HEK293 (cell line): ENCODE results near the gene FYCO1.

Experiments used
- CTCF ChIP-seq: fragments of 450-650 bp; formaldehyde crosslinking; IDR thresholded peaks from 2 replicates; pipeline ENCODE4 v1.5.1; 2016; ENCODE audit warnings: missing biosample characterization, missing genetic modification characterization
- HOXA7 ChIP-seq: sonication (generic); formaldehyde crosslinking; IDR thresholded peaks from 2 replicates; pipeline ENCODE4 v1.8.1; 2022; ENCODE audit warnings: missing genetic modification reagents, borderline replicate concordance
- SP7 ChIP-seq: fragments of 450-650 bp; formaldehyde crosslinking; IDR thresholded peaks from 2 replicates; pipeline ENCODE4 v1.5.1; 2016; ENCODE audit warnings: missing biosample characterization, missing genetic modification characterization
- TRIM28 ChIP-seq: IDR thresholded peaks from 2 replicates; pipeline ENCODE4 v1.6.1; 2011; ENCODE audit warnings: low read length, control low read depth, borderline replicate concordance
- ZFP41 ChIP-seq: fragments of 450-650 bp; formaldehyde crosslinking; IDR thresholded peaks from 2 replicates; pipeline ENCODE4 v1.5.1; 2016; ENCODE audit warnings: missing biosample characterization, missing genetic modification characterization, borderline replicate concordance
- ZNF157 ChIP-seq: fragments of 450-650 bp; formaldehyde crosslinking; IDR thresholded peaks from 2 replicates; pipeline ENCODE4 v1.5.1; 2016; ENCODE audit warnings: missing biosample characterization, missing genetic modification characterization
- ZNF174 ChIP-seq: fragments of 450-650 bp; formaldehyde crosslinking; IDR thresholded peaks from 2 replicates; pipeline ENCODE4 v1.5.0; 2017; ENCODE audit warnings: missing biosample characterization, mild to moderate bottlenecking, missing genetic modification characterization
- ZNF184 ChIP-seq: fragments of 450-650 bp; IDR thresholded peaks from 2 replicates; pipeline ENCODE4 v1.5.1; 2018; ENCODE audit warnings: missing biosample characterization, mild to moderate bottlenecking, missing genetic modification characterization
- ZNF221 ChIP-seq: fragments of 450-650 bp; formaldehyde crosslinking; IDR thresholded peaks from 2 replicates; pipeline ENCODE4 v1.5.1; 2017; ENCODE audit warnings: missing biosample characterization, missing genetic modification characterization, borderline replicate concordance
- ZNF350 ChIP-seq: fragments of 450-650 bp; formaldehyde crosslinking; IDR thresholded peaks from 2 replicates; pipeline ENCODE4 v1.5.0; 2017; ENCODE audit warnings: missing biosample characterization, mild to moderate bottlenecking, missing genetic modification characterization
- ZNF362 ChIP-seq: fragments of 450-650 bp; formaldehyde crosslinking; IDR thresholded peaks from 2 replicates; pipeline ENCODE4 v1.5.1; 2016; ENCODE audit warnings: missing biosample characterization, missing genetic modification characterization
- ZNF626 ChIP-seq: fragments of 450-650 bp; sonication (Bioruptor Pico); formaldehyde crosslinking; IDR thresholded peaks from 2 replicates; pipeline ENCODE4 v1.5.1; 2018; ENCODE audit warnings: missing biosample characterization, missing genetic modification characterization, inconsistent platforms

- TF ChIP-seq CTCF (tag by site-specific recombination) (no peak), ZFP41 (tag by site-specific recombination) (no peak), ZNF157 (tag by site-specific recombination) (no peak), ZNF184 (tag by site-specific recombination) (no peak), SP7 (tag by site-specific recombination) (no peak), HOXA7 (no peak), ZNF221 (tag by site-specific recombination) (no peak), ZNF350 (tag by site-specific recombination) (no peak), ZNF626 (tag by site-specific recombination) (no peak), TRIM28 (no peak), ZNF362 (tag by site-specific recombination) (no peak), ZNF174 (tag by site-specific recombination) (no peak)
Observed at GRCh38 chr3:46021516-46021915, 25.9 kb upstream of the FYCO1 start.
